Keratinocyte (primary cell): ENCODE measurements around the gene DNALI1.

Experiments used
- CTCF ChIP-seq, 3 experiments: IDR thresholded peaks in 1 of 3; conservative IDR thresholded peaks in 1 of 3; optimal IDR thresholded peaks in 1 of 3; 2 replicates in 2 of 3; 3 replicates in 1 of 3; pipeline versions ENCODE3 to v1.5.1; 2011; ENCODE audit warnings: low read length in 3 of 3, mild to moderate bottlenecking in 3 of 3, moderate library complexity in 2 of 3, control low read depth in 1 of 3, inconsistent platforms in 1 of 3; ENCODE audit not compliant: insufficient read depth in 2 of 3; ENCODE audit errors: extremely low read depth in 1 of 3
- EZH2 ChIP-seq: IDR thresholded peaks from one replicate; pipeline ENCODE4 v1.6.1; 2012; ENCODE audit warnings: inconsistent platforms, mild to moderate bottlenecking, low read length, moderate library complexity

GRCh38 chr1:37519613-37520012 is 37.1 kb upstream of the DNALI1 start:
- no peak for TF ChIP-seq CTCF (optimal IDR thresholded peaks at IDR 0.05 in 1 of 3, IDR thresholded peaks at IDR 0.05 in 1 of 3, conservative IDR thresholded peaks at IDR 0.05 in 1 of 3; ENCODE audit: extremely low read depth in 1 of 3, insufficient read depth in 2 of 3, low read length in 3 of 3)
- no peak for TF ChIP-seq EZH2
